Keratinocyte (primary cell): ENCODE results near the gene PDE10A. TPM values are rescaled to one million over a fixed set of nuclear protein-coding genes. Genes with fewer than 3 reads are reported as not detected.

ENCODE experiments used
- DNase-seq: peaks from one replicate; pipeline ENCODE4 v3.0.0-alpha.2; 2011; ENCODE audit warnings: low read depth, missing footprints, low spot score
- FAIRE-seq: peaks from 2 replicates; lab custom pipeline; 2011; peaks lifted over from hg19 to GRCh38; lab: Jason Lieb, UNC
- H2AFZ ChIP-seq: 2 replicates; pipeline ENCODE4 v1.6.0; 2012; ENCODE audit warnings: low read length, control low read depth, inconsistent platforms; ENCODE audit not compliant: control insufficient read depth
- H3K27ac ChIP-seq: 2 replicates; pipeline ENCODE4 v1.5.1; 2011; ENCODE audit warnings: low read length; ENCODE audit not compliant: control insufficient read depth, insufficient read depth
- H3K27me3 ChIP-seq: 3 replicates; pipeline ENCODE4 v1.6.0; 2011; ENCODE audit warnings: low read length; ENCODE audit not compliant: control insufficient read depth, insufficient read depth; ENCODE audit errors: extremely low read depth
- H3K36me3 ChIP-seq, 2 experiments: 2 replicates in 1 of 2; 3 replicates in 1 of 2; pipeline ENCODE4 v1.5.1; 2011; ENCODE audit warnings: low read length in 2 of 2, mild to moderate bottlenecking in 1 of 2; ENCODE audit not compliant: control insufficient read depth in 2 of 2, insufficient read depth in 2 of 2; ENCODE audit errors: extremely low read depth in 1 of 2
- H3K4me1 ChIP-seq: 3 replicates; pipeline ENCODE4 v1.5.1; 2011; ENCODE audit warnings: low read length; ENCODE audit not compliant: control insufficient read depth, insufficient read depth; ENCODE audit errors: extremely low read depth
- H3K4me2 ChIP-seq: 3 replicates; pipeline ENCODE4 v1.6.0; 2011; ENCODE audit warnings: low read depth, low read length; ENCODE audit not compliant: control insufficient read depth, insufficient read depth; ENCODE audit errors: extremely low read depth
- H3K4me3 ChIP-seq, 3 experiments: fragments of 200-600 bp in 1 of 3; sonication (generic) in 1 of 3; 2 replicates in 2 of 3; 3 replicates in 1 of 3; pipeline ENCODE4 v1.5.1; 2011 to 2016; ENCODE audit warnings: low read length in 3 of 3, mild to moderate bottlenecking in 3 of 3, control low read depth in 2 of 3, inconsistent platforms in 1 of 3, low read depth in 1 of 3, mixed read lengths in 1 of 3, mixed run types in 1 of 3, moderate library complexity in 1 of 3; ENCODE audit not compliant: control insufficient read depth in 2 of 3, insufficient read depth in 2 of 3; ENCODE audit errors: extremely low read depth in 1 of 3
- H3K79me2 ChIP-seq: 2 replicates; pipeline ENCODE4 v1.6.0; 2012; ENCODE audit warnings: low read length; ENCODE audit not compliant: control insufficient read depth, insufficient read depth
- H3K9ac ChIP-seq: 3 replicates; pipeline ENCODE4 v1.6.0; 2011; ENCODE audit warnings: low read length; ENCODE audit not compliant: control insufficient read depth, insufficient read depth; ENCODE audit errors: extremely low read depth
- H3K9me1 ChIP-seq: 3 replicates; pipeline ENCODE4 v1.6.0; 2011; ENCODE audit warnings: low read length; ENCODE audit not compliant: control insufficient read depth, insufficient read depth; ENCODE audit errors: extremely low read depth
- H3K9me3 ChIP-seq: 2 replicates; pipeline ENCODE4 v1.5.1; 2012; ENCODE audit warnings: low read depth, low read length; ENCODE audit not compliant: control insufficient read depth
- H4K20me1 ChIP-seq: 3 replicates; pipeline ENCODE4 v1.6.0; 2011; ENCODE audit warnings: low read length; ENCODE audit not compliant: control insufficient read depth, insufficient read depth; ENCODE audit errors: extremely low read depth
- CTCF ChIP-seq, 3 experiments: IDR thresholded peaks in 1 of 3; conservative IDR thresholded peaks in 1 of 3; optimal IDR thresholded peaks in 1 of 3; 2 replicates in 2 of 3; 3 replicates in 1 of 3; pipeline versions ENCODE3 to v1.5.1; 2011; ENCODE audit warnings: low read length in 3 of 3, mild to moderate bottlenecking in 3 of 3, moderate library complexity in 2 of 3, control low read depth in 1 of 3, inconsistent platforms in 1 of 3; ENCODE audit not compliant: insufficient read depth in 2 of 3; ENCODE audit errors: extremely low read depth in 1 of 3
- EZH2 ChIP-seq: IDR thresholded peaks from one replicate; pipeline ENCODE4 v1.6.1; 2012; ENCODE audit warnings: inconsistent platforms, mild to moderate bottlenecking, low read length, moderate library complexity
- dilution Hi-C: fragments of 300-500 bp; cut with MboI; formaldehyde crosslinking; loops from one replicate; pipeline ENCODE4 v1.7.0; 2020; ENCODE audit warnings: low sequenced_read_pairs; ENCODE audit not compliant: extremely low pct_ligation_motif_present
- polyA plus RNA-seq, 5 experiments: library from polyadenylated mRNA; depleted of rRNA in 3 of 5; stranded (reverse) in 3 of 5; stranded (forward) in 1 of 5; unstranded in 1 of 5; fragments of >200 nt; gene quantifications; 1 replicate in 1 of 5; 2 replicates in 3 of 5; 3 replicates in 1 of 5; pipeline versions ENCODE4 v1.2.1 to v1.2.3, GENCODE V29; 2011 to 2012; ENCODE audit warnings: missing spikeins in 2 of 5, low read depth in 1 of 5, low replicate concordance in 1 of 5

PDE10A gene
- polyA plus RNA-seq, 1 donor (not counting 4 experiments of a cell fraction or from before 2014, with no cell fraction given) = not detected

GRCh38 chr6:165446331-165446730 lies 216.7 kb downstream of the PDE10A start:
- H3K4me3 ChIP-seq = no peak overlapping the region
- no peak overlapping the region for H3K9ac ChIP-seq
- dilution Hi-C loops = no loop called here
- no peak for DNase-seq
- TF ChIP-seq EZH2 = no peak
- TF ChIP-seq CTCF (optimal IDR thresholded peaks at IDR 0.05 in 1 of 3, IDR thresholded peaks at IDR 0.05 in 1 of 3, conservative IDR thresholded peaks at IDR 0.05 in 1 of 3; ENCODE audit: extremely low read depth in 1 of 3, insufficient read depth in 2 of 3, low read length in 3 of 3) = no peak
- H4K20me1 ChIP-seq = no peaks in the 10 kb centered on the region
- H3K4me2 ChIP-seq = no peak overlapping the region
- no peak for FAIRE-seq
- no peaks in the 10 kb centered on the region for H3K9me3 ChIP-seq
- no peaks in the 10 kb centered on the region for H3K4me1 ChIP-seq
- H3K9me1 ChIP-seq = no peaks in the 10 kb centered on the region
- H3K27ac ChIP-seq = no peak overlapping the region
- H3K36me3 ChIP-seq = no peaks in the 10 kb centered on the region
- H2AFZ ChIP-seq = no peak overlapping the region
- no peaks in the 10 kb centered on the region for H3K79me2 ChIP-seq
- no peaks in the 10 kb centered on the region for H3K27me3 ChIP-seq

GRCh38 chr6:165443462-165443861 lies 219.6 kb downstream of the PDE10A start:
- Histone ChIP-seq H3K4me3 (no peak overlapping the region), H3K9ac (no peak overlapping the region), H3K36me3 (no peaks in the 10 kb centered on the region), H2AFZ (no peak overlapping the region), H3K27me3 (no peaks in the 10 kb centered on the region), H3K9me1 (no peaks in the 10 kb centered on the region), H3K4me2 (no peak overlapping the region), H3K9me3 (no peaks in the 10 kb centered on the region), H3K27ac (no peak overlapping the region), H3K4me1 (no peaks in the 10 kb centered on the region), H4K20me1 (no peaks in the 10 kb centered on the region), H3K79me2 (no peaks in the 10 kb centered on the region)
- dilution Hi-C loops = no loop called here
- FAIRE-seq (no peak), DNase-seq (no peak)
- TF ChIP-seq CTCF (optimal IDR thresholded peaks at IDR 0.05 in 1 of 3, IDR thresholded peaks at IDR 0.05 in 1 of 3, conservative IDR thresholded peaks at IDR 0.05 in 1 of 3; ENCODE audit: extremely low read depth in 1 of 3, insufficient read depth in 2 of 3, low read length in 3 of 3) (no peak), EZH2 (no peak)
